Umbilical cord (tissue), 2 donors: ENCODE data around the gene ELFN1. TPM values are rescaled to one million over a fixed set of nuclear protein-coding genes. Genes with fewer than 3 reads are reported as not detected.

Experiments
- DNase-seq: peaks from one replicate; pipeline ENCODE4 v3.0.0-alpha.2; 2015; ENCODE audit warnings: low spot score
- total RNA-seq: library from RNA; depleted of rRNA; stranded (reverse); fragments of >200 nt; gene quantifications from one replicate; pipeline ENCODE4 v1.2.3, GENCODE V29; 2014; ENCODE audit warnings: low replicate concordance; ENCODE audit not compliant: insufficient read depth

The ELFN1 gene
- total RNA-seq, 1 donor from 2014 or later, result 0.96 TPM

- no peak for DNase-seq
Measured at GRCh38 chr7:1694611-1695511, 24.8 kb downstream of the ELFN1 start.

GRCh38 chr7:1695800-1696454 is 25.9 kb downstream of the ELFN1 start:
- no peak for DNase-seq

GRCh38 chr7:1696671-1697498 is 26.8 kb downstream of the ELFN1 start:
- DNase-seq, result no peak

DNA sequence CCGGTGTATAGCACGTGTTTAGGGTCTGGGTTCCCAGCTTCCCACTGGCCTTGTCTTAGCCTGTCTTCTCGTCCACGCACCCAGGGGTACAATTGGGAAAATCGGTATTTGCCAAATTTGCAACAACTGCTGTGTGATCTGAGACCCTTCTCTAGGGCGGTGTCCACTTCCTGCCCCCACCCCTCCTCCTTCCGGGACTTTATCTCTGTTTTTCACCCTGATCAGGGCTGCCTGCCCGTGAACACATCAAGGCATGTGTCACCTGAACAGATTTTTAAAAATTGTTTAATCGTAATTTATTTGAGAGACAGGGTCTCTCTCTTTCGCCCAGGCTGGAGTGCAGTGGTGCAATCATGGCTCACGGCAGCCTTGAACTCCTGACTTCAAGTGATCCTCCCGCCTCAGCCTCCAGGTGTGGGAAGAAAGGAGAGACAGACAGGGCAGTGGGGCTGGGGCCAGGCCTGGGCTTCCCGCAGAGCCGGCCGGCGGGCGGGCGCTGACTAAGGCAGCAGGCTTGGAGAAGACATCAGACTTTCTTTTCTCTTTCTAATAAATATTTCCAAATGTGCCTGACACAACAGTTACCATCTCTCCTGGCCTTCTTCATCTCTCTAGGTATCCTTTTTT is 27.5 kb downstream of the ELFN1 start:
- no peak for DNase-seq

GRCh38 chr7:1698201-1698600 is 28.1 kb downstream of the ELFN1 start:
- no peak for DNase-seq

- DNase-seq, result no peak
Measured at GRCh38 chr7:1698951-1699350, 28.9 kb downstream of the ELFN1 start.

- DNase-seq, result no peak
Measured at GRCh38 chr7:1700086-1700485, 30.0 kb downstream of the ELFN1 start.

DNA sequence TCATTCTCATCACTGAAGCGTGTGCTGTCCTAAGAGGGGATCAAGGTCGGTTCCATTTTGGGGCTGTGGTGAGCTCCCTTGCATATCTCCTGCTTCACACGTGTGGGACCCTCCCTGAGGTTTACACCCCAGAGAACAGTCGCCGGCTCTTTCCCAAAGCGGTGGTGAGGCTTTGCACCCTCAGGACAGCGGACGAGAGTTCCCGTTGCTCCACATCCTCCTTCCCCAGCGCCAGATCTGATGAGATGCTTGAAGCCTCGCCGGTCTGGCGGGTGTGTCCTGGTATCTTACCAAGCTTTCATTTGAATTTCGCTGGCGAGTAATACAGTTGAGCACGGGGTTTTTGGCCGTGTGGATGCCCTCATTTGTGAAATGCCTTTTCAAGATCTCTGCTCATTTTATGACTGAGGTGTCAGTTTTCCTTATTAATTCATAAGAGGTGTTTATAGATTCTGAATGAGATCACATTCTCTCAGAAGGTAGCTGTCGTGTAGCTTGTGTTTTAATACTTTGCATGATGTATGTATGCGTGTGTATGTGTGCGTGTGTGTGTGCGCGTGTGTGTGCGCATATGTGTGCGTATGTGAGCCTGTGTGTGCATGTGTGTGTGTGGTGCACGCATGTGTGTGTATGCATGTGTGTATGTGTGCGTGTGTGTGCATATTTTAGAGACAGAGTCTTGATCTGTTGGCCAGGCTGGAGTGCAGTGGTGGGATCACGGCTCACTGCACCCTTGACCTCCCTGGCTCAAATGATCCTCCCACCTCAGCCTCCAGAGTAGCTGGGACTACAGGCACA is 30.7 kb downstream of the ELFN1 start:
- DNase-seq, result no peak

- no peak for DNase-seq
Measured at GRCh38 chr7:1702652-1703051, 32.6 kb downstream of the ELFN1 start.

- DNase-seq, result no peak
Measured at GRCh38 chr7:1703441-1703840, 33.4 kb downstream of the ELFN1 start.

- no peak for DNase-seq
Measured at GRCh38 chr7:1703871-1704810, 34.1 kb downstream of the ELFN1 start.

DNA sequence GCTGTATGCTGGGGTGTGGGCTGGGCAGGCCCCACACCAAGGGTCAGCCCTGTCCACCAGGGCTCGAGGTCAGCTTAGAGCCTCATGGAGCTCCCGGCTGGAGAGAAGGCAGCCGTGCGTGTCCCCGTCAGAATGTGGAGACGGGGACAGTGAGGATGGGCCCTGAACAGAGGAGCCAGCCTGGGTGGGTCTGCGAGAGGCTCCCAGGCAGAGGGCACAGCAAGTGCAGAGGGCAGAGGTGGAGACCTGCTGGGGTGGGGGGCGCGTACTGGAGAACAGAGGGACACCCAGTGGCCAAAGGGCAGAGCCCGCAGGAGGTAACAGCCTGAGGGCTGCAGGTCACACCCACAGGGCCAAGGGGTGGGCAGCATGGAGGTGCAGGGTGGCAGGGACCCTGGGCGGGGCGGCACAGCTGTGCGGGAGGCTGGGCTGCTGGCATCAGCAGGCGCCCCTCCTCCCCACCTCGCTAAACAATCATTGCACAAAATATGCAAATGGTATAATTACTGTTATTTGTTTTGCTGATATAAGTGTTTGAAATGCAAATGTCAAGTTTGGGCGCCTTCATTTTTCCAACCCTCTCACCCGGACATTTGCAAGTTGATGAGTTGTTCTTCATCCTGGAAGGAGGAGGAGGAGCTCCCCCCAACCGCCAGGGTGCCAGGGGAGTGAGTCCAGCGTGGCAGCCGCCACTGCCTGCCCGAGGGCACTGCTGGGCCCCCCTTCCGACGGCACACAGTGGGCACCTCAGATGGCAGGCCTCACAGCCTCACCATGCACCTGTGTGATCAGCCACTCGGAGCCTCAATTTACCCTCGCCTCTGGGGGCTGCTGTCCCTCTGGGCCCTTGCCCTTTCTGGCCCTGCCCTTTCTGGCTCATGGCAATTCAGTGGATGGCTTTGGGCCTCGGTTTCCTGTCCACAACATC is 35.0 kb downstream of the ELFN1 start:
- DNase-seq, result no peak

DNA sequence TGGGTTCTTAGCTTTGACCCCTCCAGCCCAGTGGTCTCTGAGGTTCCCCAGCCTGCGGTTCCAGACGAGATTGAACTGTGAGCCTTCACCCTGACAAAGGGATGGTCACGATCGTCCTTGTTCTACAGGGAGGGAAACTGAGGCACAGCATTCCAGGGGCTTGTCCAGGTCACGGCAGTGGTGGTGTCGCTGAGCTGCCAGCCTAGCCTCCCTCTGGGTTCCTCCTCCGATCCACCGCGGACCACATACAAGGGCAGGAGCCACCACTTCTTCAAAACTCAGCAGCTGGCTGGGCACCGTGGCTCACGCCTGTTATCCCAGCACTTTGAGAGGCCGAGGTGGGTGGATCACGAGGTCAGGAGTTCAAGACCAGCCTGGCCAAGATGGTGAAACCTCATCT is 35.8 kb downstream of the ELFN1 start:
- no peak for DNase-seq

- DNase-seq, result no peak
Measured at GRCh38 chr7:1706381-1706720, 36.3 kb downstream of the ELFN1 start.

- DNase-seq, result no peak
Measured at GRCh38 chr7:1706721-1707613, 36.9 kb downstream of the ELFN1 start.

DNA sequence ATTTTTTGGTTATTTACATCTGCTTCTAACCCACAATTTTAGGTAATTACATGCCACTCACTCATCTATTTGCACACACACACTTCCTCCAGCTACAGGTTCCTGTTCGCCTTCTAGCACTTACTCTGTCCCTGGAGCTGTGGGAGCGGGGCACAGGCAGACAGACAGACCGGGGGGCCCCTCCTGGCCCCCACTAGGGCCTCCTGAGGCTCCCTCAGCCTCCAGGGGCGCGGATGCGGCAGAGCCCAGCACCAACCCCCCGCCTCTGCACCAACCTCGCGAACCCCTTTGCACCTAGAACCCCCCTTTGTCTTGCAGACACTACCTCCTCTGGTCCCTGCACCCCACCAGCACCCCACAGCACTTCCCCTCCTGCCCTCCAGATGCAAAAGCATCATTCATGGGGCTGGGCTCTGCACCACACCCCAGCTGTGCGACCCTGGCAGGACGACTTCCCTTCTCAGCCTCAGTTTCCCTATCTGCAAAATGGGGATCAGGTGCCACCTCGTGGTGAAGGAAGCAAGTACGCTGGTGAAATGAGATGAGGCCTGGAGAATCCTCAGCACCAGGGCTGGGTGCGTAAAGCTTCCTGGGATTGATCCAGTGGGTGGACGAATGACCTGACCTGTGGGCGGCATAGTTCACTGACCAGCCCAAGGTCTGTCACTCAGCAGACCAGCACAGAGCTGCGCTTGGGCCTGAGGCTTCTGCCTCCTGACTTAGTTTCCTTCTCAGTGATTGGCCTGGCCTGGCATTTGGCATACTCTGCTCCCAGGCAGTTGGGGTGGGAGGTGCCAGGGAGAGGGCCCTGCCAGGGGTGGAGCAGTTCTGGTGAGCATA is 37.9 kb downstream of the ELFN1 start:
- DNase-seq, result no peak
